KMS-11 (cell line): ENCODE measurements around the gene LENG8.
"Not testable (repeated sequence)": the region's sequence is repeated elsewhere in the genome, so short reads cannot be mapped to it uniquely, and the experiment has no call there.

Experiments
- H2AFZ ChIP-seq: fragments of 200-600 bp; sonication (generic); 2 replicates; pipeline ENCODE4 v1.6.1; 2016; ENCODE audit warnings: antibody characterized with exemption, mixed run types, low read depth
- H3K27ac ChIP-seq: fragments of 200-600 bp; sonication (generic); 2 replicates; pipeline ENCODE4 v1.6.1; 2016; ENCODE audit warnings: mild to moderate bottlenecking, mixed run types
- H3K27me3 ChIP-seq: fragments of 200-600 bp; sonication (generic); 2 replicates; pipeline ENCODE4 v1.6.1; 2017; ENCODE audit warnings: mild to moderate bottlenecking, low read depth, mixed run types, moderate library complexity; ENCODE audit not compliant: insufficient read depth
- H3K36me3 ChIP-seq: fragments of 200-600 bp; sonication (generic); 2 replicates; pipeline ENCODE4 v1.6.1; 2017; ENCODE audit warnings: mild to moderate bottlenecking, mixed run types; ENCODE audit not compliant: insufficient read depth
- H3K4me1 ChIP-seq: fragments of 200-600 bp; sonication (generic); 2 replicates; pipeline ENCODE4 v1.6.1; 2016; ENCODE audit warnings: mild to moderate bottlenecking, low read depth, mixed run types; ENCODE audit not compliant: poor library complexity, severe bottlenecking
- H3K4me2 ChIP-seq: fragments of 200-600 bp; sonication (generic); 2 replicates; pipeline ENCODE4 v1.7.0; 2016; ENCODE audit warnings: mild to moderate bottlenecking, mixed run types
- H3K4me3 ChIP-seq: fragments of 200-600 bp; sonication (generic); IDR thresholded peaks from 2 replicates; pipeline ENCODE4 v1.6.1; 2017; ENCODE audit warnings: low read depth, low read length, mixed read lengths; ENCODE audit not compliant: insufficient read depth
- H3K79me2 ChIP-seq: fragments of 200-600 bp; sonication (generic); 2 replicates; pipeline ENCODE4 v1.6.1; 2016; ENCODE audit warnings: low read depth, mixed run types; ENCODE audit not compliant: insufficient read depth
- H3K9ac ChIP-seq: fragments of 200-600 bp; sonication (generic); 2 replicates; pipeline ENCODE4 v1.6.1; 2016; ENCODE audit warnings: mild to moderate bottlenecking, mixed run types
- H4K20me1 ChIP-seq: fragments of 200-600 bp; sonication (generic); 2 replicates; pipeline ENCODE4 v1.6.1; 2016; ENCODE audit warnings: mild to moderate bottlenecking, mixed run types; ENCODE audit not compliant: insufficient read depth
- TF ChIP-seq, protein P1 (sequence below): fragments of 200-600 bp; sonication (generic); conservative IDR thresholded peaks from 2 replicates; pipeline ENCODE4 v1.6.1; 2017; ENCODE audit warnings: low read depth, mild to moderate bottlenecking, antibody characterized with exemption, low read length, moderate library complexity, mixed read lengths

Gene LENG8

GRCh38 chr19:54493967-54494585, 45.1 kb downstream of the LENG8 start:
- Histone ChIP-seq H3K79me2 (no peaks in the 10 kb centered on the region), H3K27me3 (peaks cover 39% of the 10 kb centered on the region), H3K4me2 (no peak overlapping the region), H3K27ac (no peak overlapping the region), H4K20me1 (no peaks in the 10 kb centered on the region), H3K9ac (no peak overlapping the region), H3K36me3 (no peaks in the 10 kb centered on the region), H3K4me1 (no peaks in the 10 kb centered on the region), H2AFZ (no peak overlapping the region), H3K4me3 (no peak overlapping the region)
- TF ChIP-seq, protein P1, sequence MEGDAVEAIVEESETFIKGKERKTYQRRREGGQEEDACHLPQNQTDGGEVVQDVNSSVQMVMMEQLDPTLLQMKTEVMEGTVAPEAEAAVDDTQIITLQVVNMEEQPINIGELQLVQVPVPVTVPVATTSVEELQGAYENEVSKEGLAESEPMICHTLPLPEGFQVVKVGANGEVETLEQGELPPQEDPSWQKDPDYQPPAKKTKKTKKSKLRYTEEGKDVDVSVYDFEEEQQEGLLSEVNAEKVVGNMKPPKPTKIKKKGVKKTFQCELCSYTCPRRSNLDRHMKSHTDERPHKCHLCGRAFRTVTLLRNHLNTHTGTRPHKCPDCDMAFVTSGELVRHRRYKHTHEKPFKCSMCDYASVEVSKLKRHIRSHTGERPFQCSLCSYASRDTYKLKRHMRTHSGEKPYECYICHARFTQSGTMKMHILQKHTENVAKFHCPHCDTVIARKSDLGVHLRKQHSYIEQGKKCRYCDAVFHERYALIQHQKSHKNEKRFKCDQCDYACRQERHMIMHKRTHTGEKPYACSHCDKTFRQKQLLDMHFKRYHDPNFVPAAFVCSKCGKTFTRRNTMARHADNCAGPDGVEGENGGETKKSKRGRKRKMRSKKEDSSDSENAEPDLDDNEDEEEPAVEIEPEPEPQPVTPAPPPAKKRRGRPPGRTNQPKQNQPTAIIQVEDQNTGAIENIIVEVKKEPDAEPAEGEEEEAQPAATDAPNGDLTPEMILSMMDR = no peak

GRCh38 chr19:54495284-54495683, 46.3 kb downstream of the LENG8 start:
- H3K36me3 ChIP-seq, H2AFZ ChIP-seq, H3K4me3 ChIP-seq, H3K4me2 ChIP-seq, H3K27ac ChIP-seq, H3K9ac ChIP-seq, H3K79me2 ChIP-seq, H4K20me1 ChIP-seq, H3K4me1 ChIP-seq: not testable (repeated sequence)
- H3K27me3 ChIP-seq = peaks cover 40% of the 10 kb centered on the region; the same call in 1 of the 2 replicates

- not testable (repeated sequence) for H3K36me3 ChIP-seq, H4K20me1 ChIP-seq, H3K27ac ChIP-seq, H3K4me3 ChIP-seq, H2AFZ ChIP-seq, H3K4me1 ChIP-seq, H3K79me2 ChIP-seq, H3K4me2 ChIP-seq, H3K9ac ChIP-seq
- peaks cover 52% of the 10 kb centered on the region; the same call in 1 of the 2 replicates for H3K27me3 ChIP-seq
These were observed 48.9 kb downstream of the LENG8 start for GRCh38 chr19:54497747-54498450.

- not testable (repeated sequence) for H3K9ac ChIP-seq, H2AFZ ChIP-seq, H3K36me3 ChIP-seq, H3K4me3 ChIP-seq, H3K4me2 ChIP-seq, H3K79me2 ChIP-seq, H3K27ac ChIP-seq, H3K4me1 ChIP-seq, H4K20me1 ChIP-seq
- H3K27me3 ChIP-seq = peaks cover 52% of the 10 kb centered on the region; the same call in 1 of the 2 replicates
These were observed 49.4 kb downstream of the LENG8 start for GRCh38 chr19:54498451-54498772.

GRCh38 chr19:54502518-54503048, 53.6 kb downstream of the LENG8 start, which contains the start of gene LAIR2:
Gene LAIR2, plus strand, starts transcription at chr19:54502831. Its CDS starts 88 bp downstream, at chr19:54502919.
- Histone ChIP-seq H3K9ac (no peak within 1 kb of the TSS), H3K27ac (no peak within 1 kb of the TSS), H2AFZ (no peak within 1 kb of the TSS), H4K20me1 (no peaks in the 10 kb centered on the region), H3K36me3 (no peaks in the 10 kb centered on the region), H3K27me3 (peaks cover 43% of the 10 kb centered on the region; the same call in 1 of the 2 replicates), H3K4me2 (no peak within 1 kb of the TSS), H3K4me1 (no peaks in the 10 kb centered on the region), H3K79me2 (no peaks in the 10 kb centered on the region), H3K4me3 (no peak within 1 kb of the TSS)
- TF ChIP-seq, protein P1 = no peak

- not testable (repeated sequence) for H3K36me3 ChIP-seq, H3K4me2 ChIP-seq, H3K4me3 ChIP-seq, H4K20me1 ChIP-seq, H3K79me2 ChIP-seq, H3K4me1 ChIP-seq, H2AFZ ChIP-seq, H3K27ac ChIP-seq, H3K9ac ChIP-seq
- H3K27me3 ChIP-seq = peaks cover 26% of the 10 kb centered on the region; the same call in 1 of the 2 replicates
These were observed 56.5 kb downstream of the LENG8 start for GRCh38 chr19:54505542-54505941.
